WTC11 (cell line): ENCODE data around the gene LYRM2. TPM values are rescaled to one million over a fixed set of nuclear protein-coding genes. Genes with fewer than 3 reads are reported as not detected.
A peak's percentile ranks its signal among the peaks of the same experiment; 100 is the strongest.

Source experiments
- ATAC-seq: fragments of 200-7000 bp; cut with Tn5 transposase; 2 replicates; pipeline ENCODE4 v1.10.0; 2021; ENCODE audit warnings: mild to moderate bottlenecking, moderate library complexity
- CTCF ChIA-PET: fragments of 300-600 bp; sonication (Branson Sonifier 250); formaldehyde crosslinking; loops from one replicate; lab custom pipeline; 2021; ENCODE audit warnings: antibody characterized with exemption; lab: Charles Lee
- POLR2A ChIA-PET: fragments of 350-600 bp; sonication (Branson Sonifier 250); formaldehyde crosslinking; loops from one replicate; lab custom pipeline; 2021; ENCODE audit warnings: antibody characterized with exemption; lab: Charles Lee
- DNase-seq: peaks from one replicate; pipeline ENCODE4 v3.0.0; 2021; ENCODE audit warnings: low spot score
- H3K27ac Mint-ChIP-seq: 2 replicates; pipeline ENCODE4 v1.8.0; 2021; ENCODE audit warnings: mixed read lengths
- H3K27me3 Mint-ChIP-seq: 2 replicates; pipeline ENCODE4 v1.8.0; 2021; ENCODE audit warnings: low read depth, mild to moderate bottlenecking, moderate library complexity, mixed read lengths
- H3K36me3 Mint-ChIP-seq: 2 replicates; pipeline ENCODE4 v1.8.0; 2021; ENCODE audit warnings: mixed read lengths
- H3K4me1 Mint-ChIP-seq: 2 replicates; pipeline ENCODE4 v1.8.0; 2022; ENCODE audit warnings: mixed read lengths
- H3K4me3 Mint-ChIP-seq: 2 replicates; pipeline ENCODE4 v1.8.0; 2021; ENCODE audit warnings: mild to moderate bottlenecking, moderate library complexity, mixed read lengths
- H3K9me3 Mint-ChIP-seq: 2 replicates; pipeline ENCODE4 v1.8.0; 2021; ENCODE audit warnings: mixed read lengths
- CDX4 ChIP-seq: fragments of 250-450 bp; sonication (Bioruptor Pico); IDR thresholded peaks from 2 replicates; pipeline ENCODE4 v1.9.0; 2021; ENCODE audit warnings: moderate library complexity, mild to moderate bottlenecking, inconsistent platforms, borderline replicate concordance
- CTCF ChIP-seq: fragments of 200-600 bp; IDR thresholded peaks from 2 replicates; pipeline ENCODE4 v1.8.0; 2022; ENCODE audit warnings: antibody characterized with exemption
- E2F4 ChIP-seq: sonication (generic); formaldehyde crosslinking; IDR thresholded peaks from 2 replicates; pipeline ENCODE4 v1.8.1; 2022; ENCODE audit warnings: low read depth, mild to moderate bottlenecking, moderate library complexity, missing genetic modification reagents, borderline replicate concordance
- E2F5 ChIP-seq: sonication (generic); formaldehyde crosslinking; IDR thresholded peaks from 2 replicates; pipeline ENCODE4 v1.8.1; 2022; ENCODE audit warnings: mild to moderate bottlenecking, moderate library complexity, missing genetic modification reagents
- HMGA2 ChIP-seq: fragments of 250-450 bp; sonication (Bioruptor Pico); IDR thresholded peaks from 2 replicates; pipeline ENCODE4 v1.4.0; 2021; ENCODE audit warnings: mild to moderate bottlenecking, moderate library complexity
- PRRX2 ChIP-seq: fragments of 250-450 bp; sonication (Bioruptor Pico); IDR thresholded peaks from 2 replicates; pipeline ENCODE4 v1.8.0; 2021; ENCODE audit warnings: mild to moderate bottlenecking
- SMAD4 ChIP-seq: sonication (generic); formaldehyde crosslinking; IDR thresholded peaks from 2 replicates; pipeline ENCODE4 v1.8.0; 2022; ENCODE audit warnings: mild to moderate bottlenecking, missing genetic modification reagents
- SP1 ChIP-seq: sonication (generic); formaldehyde crosslinking; conservative IDR thresholded peaks from 2 replicates; pipeline ENCODE4 v1.8.1; 2022; ENCODE audit warnings: missing genetic modification reagents
- STAT6 ChIP-seq: sonication (generic); formaldehyde crosslinking; conservative IDR thresholded peaks from 2 replicates; pipeline ENCODE4 v1.8.1; 2023; ENCODE audit warnings: mild to moderate bottlenecking, low read depth, missing genetic modification reagents, moderate library complexity
- ZBTB21 ChIP-seq: sonication (generic); formaldehyde crosslinking; IDR thresholded peaks from 2 replicates; pipeline ENCODE4 v1.8.1; 2023; ENCODE audit warnings: mild to moderate bottlenecking, missing genetic modification reagents, borderline replicate concordance
- ZSCAN18 ChIP-seq: fragments of 250-450 bp; sonication (Bioruptor Pico); IDR thresholded peaks from 2 replicates; pipeline ENCODE4 v2.1.2; 2022; ENCODE audit warnings: mild to moderate bottlenecking, moderate library complexity
- total RNA-seq: library from RNA; stranded (reverse); gene quantifications from 3 replicates; pipeline ENCODE4 v1.2.3, GENCODE V29; 2021
- TF ChIP-seq, protein P1 (sequence below): fragments of 250-450 bp; sonication (Bioruptor Pico); IDR thresholded peaks from 2 replicates; pipeline ENCODE4 v1.9.0; 2021; ENCODE audit warnings: mild to moderate bottlenecking
- TF ChIP-seq, protein P2 (sequence below): sonication (generic); formaldehyde crosslinking; IDR thresholded peaks from 2 replicates; pipeline ENCODE4 v1.8.0; 2022; ENCODE audit warnings: mild to moderate bottlenecking, missing genetic modification reagents

LYRM2 gene
- total RNA-seq, 1 experiment from 2014 or later = 22.2 TPM

DNA sequence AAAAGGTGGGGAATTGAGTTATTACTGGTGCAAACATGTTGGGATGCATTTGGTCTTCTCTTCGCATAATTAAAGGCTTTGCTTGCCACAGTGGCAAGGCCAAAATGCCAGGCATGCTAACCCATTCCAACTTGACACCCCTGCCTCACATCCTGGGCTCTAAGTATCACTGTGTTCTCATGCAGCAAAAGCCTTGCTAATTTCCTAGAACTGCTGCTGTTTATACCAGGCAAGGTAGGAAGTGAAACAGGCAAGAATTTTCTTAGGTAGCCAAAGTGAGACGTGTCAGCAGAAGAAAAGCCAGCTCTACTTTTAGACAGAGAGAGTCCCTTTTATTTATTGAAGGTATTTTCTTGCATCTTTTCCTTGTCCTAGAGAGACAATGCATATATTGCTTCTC, 41.2 kb downstream of the LYRM2 start (continued):
- TF ChIP-seq E2F4 (CRISPR knock-in tag) (no peak), PRRX2 (CRISPR knock-in tag) (no peak), CDX4 (no peak)

- Mint-ChIP-seq H3K4me3 (no peak overlapping the region), H3K4me1 (no peaks in the 10 kb centered on the region), H3K9me3 (0 out of 2 replicates have a peak, but pooled peaks cover 5% of the 10 kb centered on the region), H3K27me3 (no peaks in the 10 kb centered on the region), H3K36me3 (no peaks in the 10 kb centered on the region), H3K27ac (no peak overlapping the region)
- ChIA-PET POLR2A (no interaction called here), CTCF (interaction anchor here (4.2 kb wide), 1 partner anchor 13 kb away, joined by 21 read pairs; no protein-coding TSS in a partner anchor)
- DNase-seq = no peak
- TF ChIP-seq SP1 (CRISPR knock-in tag) (no peak), STAT6 (CRISPR knock-in tag) (no peak), ZSCAN18 (CRISPR knock-in tag) (no peak), CDX4 (no peak), SMAD4 (CRISPR knock-in tag) (no peak), ZBTB21 (CRISPR knock-in tag) (no peak), E2F5 (no peak), HMGA2 (CRISPR knock-in tag) (no peak), CTCF (no peak)
- TF ChIP-seq, protein P1, sequence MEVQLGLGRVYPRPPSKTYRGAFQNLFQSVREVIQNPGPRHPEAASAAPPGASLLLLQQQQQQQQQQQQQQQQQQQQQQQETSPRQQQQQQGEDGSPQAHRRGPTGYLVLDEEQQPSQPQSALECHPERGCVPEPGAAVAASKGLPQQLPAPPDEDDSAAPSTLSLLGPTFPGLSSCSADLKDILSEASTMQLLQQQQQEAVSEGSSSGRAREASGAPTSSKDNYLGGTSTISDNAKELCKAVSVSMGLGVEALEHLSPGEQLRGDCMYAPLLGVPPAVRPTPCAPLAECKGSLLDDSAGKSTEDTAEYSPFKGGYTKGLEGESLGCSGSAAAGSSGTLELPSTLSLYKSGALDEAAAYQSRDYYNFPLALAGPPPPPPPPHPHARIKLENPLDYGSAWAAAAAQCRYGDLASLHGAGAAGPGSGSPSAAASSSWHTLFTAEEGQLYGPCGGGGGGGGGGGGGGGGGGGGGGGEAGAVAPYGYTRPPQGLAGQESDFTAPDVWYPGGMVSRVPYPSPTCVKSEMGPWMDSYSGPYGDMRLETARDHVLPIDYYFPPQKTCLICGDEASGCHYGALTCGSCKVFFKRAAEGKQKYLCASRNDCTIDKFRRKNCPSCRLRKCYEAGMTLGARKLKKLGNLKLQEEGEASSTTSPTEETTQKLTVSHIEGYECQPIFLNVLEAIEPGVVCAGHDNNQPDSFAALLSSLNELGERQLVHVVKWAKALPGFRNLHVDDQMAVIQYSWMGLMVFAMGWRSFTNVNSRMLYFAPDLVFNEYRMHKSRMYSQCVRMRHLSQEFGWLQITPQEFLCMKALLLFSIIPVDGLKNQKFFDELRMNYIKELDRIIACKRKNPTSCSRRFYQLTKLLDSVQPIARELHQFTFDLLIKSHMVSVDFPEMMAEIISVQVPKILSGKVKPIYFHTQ (CRISPR knock-in tag) = no peak
- TF ChIP-seq, protein P2, sequence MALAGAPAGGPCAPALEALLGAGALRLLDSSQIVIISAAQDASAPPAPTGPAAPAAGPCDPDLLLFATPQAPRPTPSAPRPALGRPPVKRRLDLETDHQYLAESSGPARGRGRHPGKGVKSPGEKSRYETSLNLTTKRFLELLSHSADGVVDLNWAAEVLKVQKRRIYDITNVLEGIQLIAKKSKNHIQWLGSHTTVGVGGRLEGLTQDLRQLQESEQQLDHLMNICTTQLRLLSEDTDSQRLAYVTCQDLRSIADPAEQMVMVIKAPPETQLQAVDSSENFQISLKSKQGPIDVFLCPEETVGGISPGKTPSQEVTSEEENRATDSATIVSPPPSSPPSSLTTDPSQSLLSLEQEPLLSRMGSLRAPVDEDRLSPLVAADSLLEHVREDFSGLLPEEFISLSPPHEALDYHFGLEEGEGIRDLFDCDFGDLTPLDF (CRISPR knock-in tag) = no peak
- peak; percentile 92 for ATAC-seq
These were observed 42.1 kb downstream of the LYRM2 start for GRCh38 chr6:89596484-89596883.
